Activated naive CD8-positive, alpha-beta T cell treated with anti-CD3 and anti-CD28 coated beads, Interleukin-2, amount 50 U/mL, for 24 hours (primary cell): ENCODE data around the gene SLC48A1.
"Not testable (repeated sequence)": the region's sequence is repeated elsewhere in the genome, so short reads cannot be mapped to it uniquely, and the experiment has no call there.

Experiments used
- ATAC-seq: fragments of 150-1000 bp; cut with Tn5 transposase; one replicate; pipeline ENCODE4 v1.10.0; 2021
- DNase-seq: peaks from one replicate; pipeline ENCODE4 v3.0.0; 2021
- H3K27ac Mint-ChIP-seq: one replicate; pipeline ENCODE4 v1.8.0; 2021; ENCODE audit warnings: mild to moderate bottlenecking, mixed read lengths
- H3K27me3 Mint-ChIP-seq: one replicate; pipeline ENCODE4 v1.8.0; 2021; ENCODE audit warnings: mixed read lengths
- H3K36me3 Mint-ChIP-seq: one replicate; pipeline ENCODE4 v1.8.0; 2021; ENCODE audit warnings: low read depth, mixed read lengths
- H3K4me1 Mint-ChIP-seq: one replicate; pipeline ENCODE4 v1.8.0; 2021; ENCODE audit warnings: mixed read lengths
- H3K4me3 Mint-ChIP-seq: one replicate; pipeline ENCODE4 v1.8.0; 2021; ENCODE audit warnings: mild to moderate bottlenecking, moderate library complexity, mixed read lengths
- H3K9me3 Mint-ChIP-seq: one replicate; pipeline ENCODE4 v1.8.0; 2021; ENCODE audit warnings: mixed read lengths

Gene SLC48A1

GRCh38 chr12:47809518-47809917 is 36.5 kb downstream of the SLC48A1 start:
- H3K4me3 Mint-ChIP-seq, result peak overlapping the region; percentile 90

GRCh38 chr12:47811072-47811396 is 38.0 kb downstream of the SLC48A1 start:
- peaks cover 45% of the 10 kb centered on the region for H3K36me3 Mint-ChIP-seq
- no peaks in the 10 kb centered on the region for H3K27me3 Mint-ChIP-seq
- peaks cover 94% of the 10 kb centered on the region for H3K4me1 Mint-ChIP-seq
- peak overlapping the region; percentile 98 for H3K27ac Mint-ChIP-seq
- DNase-seq (no peak), ATAC-seq (no peak)
- H3K4me3 Mint-ChIP-seq, result peak overlapping the region; percentile 90
- H3K9me3 Mint-ChIP-seq, result no peaks in the 10 kb centered on the region

More at GRCh38 chr12:47809518-47809917, 36.5 kb downstream of the SLC48A1 start:
- H3K27me3 Mint-ChIP-seq, H3K9me3 Mint-ChIP-seq, DNase-seq, ATAC-seq: not testable (repeated sequence)
- Mint-ChIP-seq H3K4me1 (peaks cover 94% of the 10 kb centered on the region), H3K36me3 (peaks cover 42% of the 10 kb centered on the region), H3K27ac (peak overlapping the region; percentile 98)

- H3K27ac Mint-ChIP-seq, result peak overlapping the region; percentile 98
- no peak for ATAC-seq
- peaks cover 92% of the 10 kb centered on the region for H3K4me1 Mint-ChIP-seq
- H3K27me3 Mint-ChIP-seq, result no peaks in the 10 kb centered on the region
- H3K9me3 Mint-ChIP-seq, result no peaks in the 10 kb centered on the region
- DNase-seq, result no peak
- H3K36me3 Mint-ChIP-seq, result peaks cover 50% of the 10 kb centered on the region
- peak overlapping the region; percentile 90 for H3K4me3 Mint-ChIP-seq
Observed at GRCh38 chr12:47811581-47812484, 38.8 kb downstream of the SLC48A1 start.

- peaks cover 56% of the 10 kb centered on the region for H3K36me3 Mint-ChIP-seq
- H3K4me3 Mint-ChIP-seq, result peak overlapping the region; percentile 90
- DNase-seq (peak; percentile 93), ATAC-seq (peak; percentile 69)
- H3K9me3 Mint-ChIP-seq, result no peaks in the 10 kb centered on the region
- no peaks in the 10 kb centered on the region for H3K27me3 Mint-ChIP-seq
- peaks cover 89% of the 10 kb centered on the region for H3K4me1 Mint-ChIP-seq
- peak overlapping the region; percentile 98 for H3K27ac Mint-ChIP-seq
Observed at GRCh38 chr12:47812797-47813510, 39.9 kb downstream of the SLC48A1 start.

- Mint-ChIP-seq H3K36me3 (peaks cover 63% of the 10 kb centered on the region), H3K27me3 (no peaks in the 10 kb centered on the region), H3K9me3 (no peaks in the 10 kb centered on the region), H3K4me1 (peaks cover 85% of the 10 kb centered on the region), H3K27ac (peak overlapping the region; percentile 98), H3K4me3 (peak overlapping the region; percentile 90)
- ATAC-seq (peak; percentile 0), DNase-seq (peak; percentile 41)
Observed at GRCh38 chr12:47813511-47814196, 40.6 kb downstream of the SLC48A1 start.

- peak; percentile 26 for ATAC-seq
- Mint-ChIP-seq H3K36me3 (peaks cover 67% of the 10 kb centered on the region), H3K9me3 (no peaks in the 10 kb centered on the region), H3K4me3 (peak overlapping the region; percentile 90), H3K4me1 (peaks cover 76% of the 10 kb centered on the region), H3K27ac (peak overlapping the region; percentile 98), H3K27me3 (no peaks in the 10 kb centered on the region)
- DNase-seq, result no peak
Observed at GRCh38 chr12:47814539-47815170, 41.6 kb downstream of the SLC48A1 start.

- not testable (repeated sequence) for H3K9me3 Mint-ChIP-seq, DNase-seq, H3K27me3 Mint-ChIP-seq, ATAC-seq
- peak overlapping the region; percentile 98 for H3K27ac Mint-ChIP-seq
- peaks cover 72% of the 10 kb centered on the region for H3K4me1 Mint-ChIP-seq
- peaks cover 68% of the 10 kb centered on the region for H3K36me3 Mint-ChIP-seq
- H3K4me3 Mint-ChIP-seq, result peak overlapping the region; percentile 90
Observed at GRCh38 chr12:47815447-47815846, 42.4 kb downstream of the SLC48A1 start.

- H3K27me3 Mint-ChIP-seq, result no peaks in the 10 kb centered on the region
- ATAC-seq (no peak), DNase-seq (no peak)
- peaks cover 71% of the 10 kb centered on the region for H3K4me1 Mint-ChIP-seq
- H3K27ac Mint-ChIP-seq, result peak overlapping the region; percentile 98
- H3K9me3 Mint-ChIP-seq, result no peaks in the 10 kb centered on the region
- H3K4me3 Mint-ChIP-seq, result peak overlapping the region; percentile 90
- peaks cover 57% of the 10 kb centered on the region for H3K36me3 Mint-ChIP-seq
Observed at GRCh38 chr12:47816403-47817271, 43.6 kb downstream of the SLC48A1 start.

- peak overlapping the region; percentile 98 for H3K27ac Mint-ChIP-seq
- H3K4me3 Mint-ChIP-seq, result peak overlapping the region; percentile 90
- peaks cover 72% of the 10 kb centered on the region for H3K4me1 Mint-ChIP-seq
- no peaks in the 10 kb centered on the region for H3K27me3 Mint-ChIP-seq
- peaks cover 54% of the 10 kb centered on the region for H3K36me3 Mint-ChIP-seq
- ATAC-seq (no peak), DNase-seq (no peak)
- no peaks in the 10 kb centered on the region for H3K9me3 Mint-ChIP-seq
Observed at GRCh38 chr12:47817272-47818006, 44.4 kb downstream of the SLC48A1 start.

- DNase-seq, result no peak
- H3K27ac Mint-ChIP-seq, result peak overlapping the region; percentile 98
- no peaks in the 10 kb centered on the region for H3K27me3 Mint-ChIP-seq
- H3K9me3 Mint-ChIP-seq, result no peaks in the 10 kb centered on the region
- H3K4me3 Mint-ChIP-seq, result peak overlapping the region; percentile 90
- H3K36me3 Mint-ChIP-seq, result peaks cover 51% of the 10 kb centered on the region
- ATAC-seq, result no peak
- peaks cover 72% of the 10 kb centered on the region for H3K4me1 Mint-ChIP-seq
Observed at GRCh38 chr12:47818007-47818376, 45.0 kb downstream of the SLC48A1 start.

GRCh38 chr12:47818467-47819137 is 45.6 kb downstream of the SLC48A1 start:
- H3K27ac Mint-ChIP-seq, result peak overlapping the region; percentile 98
- H3K9me3 Mint-ChIP-seq, result no peaks in the 10 kb centered on the region
- no peaks in the 10 kb centered on the region for H3K27me3 Mint-ChIP-seq
- ATAC-seq (peak; percentile 34), DNase-seq (peak; percentile 60)
- peaks cover 46% of the 10 kb centered on the region for H3K36me3 Mint-ChIP-seq
- H3K4me3 Mint-ChIP-seq, result peak overlapping the region; percentile 90
- H3K4me1 Mint-ChIP-seq, result peaks cover 74% of the 10 kb centered on the region

- H3K27me3 Mint-ChIP-seq, result no peaks in the 10 kb centered on the region
- H3K27ac Mint-ChIP-seq, result peak overlapping the region; percentile 98
- peaks cover 74% of the 10 kb centered on the region for H3K4me1 Mint-ChIP-seq
- peaks cover 42% of the 10 kb centered on the region for H3K36me3 Mint-ChIP-seq
- H3K4me3 Mint-ChIP-seq, result peak overlapping the region; percentile 95
- no peaks in the 10 kb centered on the region for H3K9me3 Mint-ChIP-seq
- DNase-seq, result peak; percentile 72
- peak; percentile 6 for ATAC-seq
Observed at GRCh38 chr12:47819138-47819895, 46.3 kb downstream of the SLC48A1 start.
